GM21515 (cell line): Measurements from ENCODE around the gene MLH3.

Source experiments
- ATAC-seq: cut with Tn5 transposase; IDR thresholded peaks from one replicate; pipeline ENCODE4 v1.9.1; 2021; ENCODE audit not compliant: unreplicated experiment

MLH3 gene

DNA sequence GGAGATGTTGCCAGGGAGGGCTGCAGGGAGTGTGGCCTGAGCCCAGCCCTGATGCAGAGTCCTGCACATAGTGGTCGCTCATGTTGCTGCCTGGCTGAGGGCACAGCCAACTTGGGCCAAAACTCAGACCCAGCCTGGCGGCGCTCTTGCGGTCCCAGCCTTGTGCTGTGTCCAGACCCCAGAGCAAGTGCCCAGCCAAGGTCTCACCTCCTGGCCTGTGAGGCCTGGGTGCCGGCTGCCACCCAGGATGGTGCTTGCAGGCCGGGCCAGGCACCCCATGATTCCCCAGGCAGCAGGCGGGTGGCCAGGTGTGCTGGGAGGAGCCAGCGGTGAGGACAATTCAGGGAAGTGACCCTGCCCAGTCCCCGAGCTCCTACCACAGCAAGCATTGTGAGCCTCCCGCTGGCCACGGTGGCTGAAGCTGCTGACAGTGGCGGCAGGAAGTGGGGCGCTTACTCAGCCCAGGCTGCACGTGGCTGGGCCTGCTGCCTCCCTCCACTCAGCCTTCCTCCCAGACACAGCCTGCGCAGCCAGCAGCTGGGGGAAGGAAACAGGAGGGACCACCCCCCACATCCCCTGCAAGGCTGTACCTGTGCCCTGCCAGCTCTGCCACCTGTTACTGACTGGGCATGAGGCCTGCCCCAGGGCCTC is 78.1 kb downstream of the MLH3 start:
- no peak for ATAC-seq

DNA sequence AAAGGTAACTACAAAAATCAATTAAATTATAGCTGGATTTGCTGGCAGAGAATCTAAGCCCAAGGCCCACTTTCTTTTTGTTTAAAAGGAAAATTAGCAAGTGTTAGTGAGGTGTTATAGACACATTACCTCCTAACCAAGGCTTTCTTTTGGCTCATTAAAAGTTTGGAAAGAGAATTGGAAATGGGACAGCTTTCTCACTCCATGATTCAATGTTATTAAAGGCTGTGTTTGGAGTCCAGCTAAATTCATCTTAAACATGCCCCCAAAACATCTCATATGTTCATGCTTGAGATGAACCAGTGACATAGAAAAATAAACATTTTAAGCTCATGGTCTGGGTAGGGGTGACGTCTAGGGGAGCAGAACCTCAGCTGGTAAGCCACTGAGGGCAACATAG is 82.5 kb downstream of the MLH3 start:
- no peak for ATAC-seq

DNA sequence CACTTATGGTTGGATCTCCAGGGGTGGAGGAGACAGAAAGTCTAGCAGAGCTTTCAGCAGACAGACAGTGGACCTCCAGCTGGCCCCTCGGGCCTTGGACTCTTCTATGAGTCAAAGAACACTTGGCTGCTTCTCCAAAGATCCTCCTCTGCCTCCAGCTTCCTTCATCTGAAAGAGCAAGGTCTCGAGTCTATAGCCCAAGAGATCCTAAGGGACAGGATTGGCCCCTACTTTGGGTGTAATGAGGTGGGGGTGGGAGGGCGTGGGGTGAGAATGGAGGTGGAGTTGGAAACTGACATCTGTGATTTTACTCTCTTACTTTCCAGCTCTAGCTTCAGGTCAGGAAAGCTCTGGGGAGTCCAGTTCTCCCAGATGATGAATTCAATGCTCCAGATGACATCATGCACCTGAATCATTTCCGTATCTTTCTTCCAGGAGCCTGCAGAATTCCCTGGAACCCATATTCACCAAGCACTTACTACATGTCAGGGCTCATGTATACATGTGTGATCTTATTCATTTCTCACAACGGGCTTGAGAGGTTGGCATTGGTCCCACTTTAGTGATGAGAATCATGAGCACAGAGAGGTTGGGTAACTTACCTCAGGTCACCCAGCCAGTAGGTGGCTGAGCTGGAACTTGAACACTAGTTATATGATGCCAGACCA is 85.6 kb downstream of the MLH3 start:
- no peak for ATAC-seq

DNA sequence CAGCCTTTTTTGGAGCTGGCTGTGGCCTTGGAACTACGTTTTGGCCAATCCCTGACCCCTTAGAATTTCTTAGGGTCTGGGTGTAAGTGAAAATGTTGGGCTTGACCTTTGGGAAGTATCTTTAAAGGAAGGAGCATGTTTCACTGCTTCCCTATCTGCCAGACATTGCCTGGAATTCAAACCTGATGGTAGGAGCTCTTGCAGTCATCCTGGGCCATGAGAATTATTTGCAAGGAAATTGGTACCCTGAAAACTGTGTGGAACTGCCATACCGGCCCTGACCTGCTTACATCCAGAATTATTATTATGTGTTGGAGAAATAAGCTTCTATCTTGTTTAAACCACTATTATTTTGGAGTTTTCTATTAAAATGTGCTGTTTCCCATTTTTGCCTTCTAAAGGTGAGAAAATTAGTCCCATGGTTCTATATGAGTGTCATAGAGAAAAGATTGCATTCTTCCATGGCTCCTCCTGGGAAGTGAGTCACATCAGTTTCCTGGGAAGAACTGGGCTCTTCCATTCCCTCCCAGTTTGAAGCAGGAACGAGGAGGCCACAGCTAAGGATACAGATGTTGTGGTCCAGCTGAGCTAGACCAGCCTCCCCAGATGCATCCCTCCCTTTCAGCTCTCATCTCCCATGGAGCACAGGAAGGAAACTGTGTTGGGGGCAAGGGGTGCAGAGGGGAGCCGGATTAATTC is 86.3 kb downstream of the MLH3 start:
- ATAC-seq = no peak
